A673 (cell line): ENCODE measurements around the gene CDK8. TPM values are rescaled to one million over a fixed set of nuclear protein-coding genes. Genes with fewer than 3 reads are reported as not detected.

Experiments
- BruUV-seq: library from RNA; stranded (reverse); fragments of 400-500 nt; replicated peaks from 2 replicates; lab custom pipeline; 2021; lab: Mats Ljungman, UMichigan
- CTCF ChIA-PET: fragments of 300-600 bp; sonication (Branson Sonifier 250); formaldehyde crosslinking; loops from one replicate; lab custom pipeline; 2022; ENCODE audit warnings: antibody characterized with exemption; lab: Charles Lee
- POLR2A ChIA-PET: fragments of 300-600 bp; sonication (Branson Sonifier 250); formaldehyde crosslinking; loops from one replicate; lab custom pipeline; 2022; ENCODE audit warnings: antibody characterized with exemption; ENCODE audit not compliant: low non-redundant PET; lab: Charles Lee
- DNase-seq: peaks from one replicate; pipeline ENCODE4 v3.0.0-alpha.2; 2015; ENCODE audit warnings: low spot score
- H3K27ac ChIP-seq: fragments of 200-600 bp; sonication (generic); 2 replicates; pipeline ENCODE4 v1.5.1; 2016; ENCODE audit warnings: mixed run types, low read depth, mild to moderate bottlenecking, mixed read lengths, antibody characterized with exemption, low read length; ENCODE audit not compliant: poor library complexity, severe bottlenecking
- H3K27me3 ChIP-seq: fragments of 200-600 bp; sonication (generic); replicated peaks from 2 replicates; pipeline ENCODE4 v1.6.1; 2017; ENCODE audit warnings: mixed run types, low read depth, mild to moderate bottlenecking, mixed read lengths, antibody characterized with exemption, low read length; ENCODE audit not compliant: insufficient read depth, poor library complexity
- H3K36me3 ChIP-seq: fragments of 200-600 bp; sonication (generic); 2 replicates; pipeline ENCODE4 v1.6.1; 2016; ENCODE audit warnings: mixed run types, mild to moderate bottlenecking, mixed read lengths, antibody characterized with exemption, low read length; ENCODE audit not compliant: insufficient read depth, poor library complexity, severe bottlenecking
- H3K4me1 ChIP-seq: fragments of 200-600 bp; sonication (generic); 2 replicates; pipeline ENCODE4 v1.6.1; 2017; ENCODE audit warnings: mixed run types, mild to moderate bottlenecking, mixed read lengths, antibody characterized with exemption, low read length; ENCODE audit not compliant: insufficient read depth, poor library complexity, severe bottlenecking
- H3K4me3 ChIP-seq: fragments of 200-600 bp; sonication (generic); 2 replicates; pipeline ENCODE4 v1.5.1; 2016; ENCODE audit warnings: low read depth, mixed run types, mild to moderate bottlenecking, mixed read lengths, low read length; ENCODE audit not compliant: poor library complexity, severe bottlenecking
- H3K9me3 ChIP-seq: fragments of 200-600 bp; sonication (generic); 2 replicates; pipeline ENCODE4 v1.6.1; 2016; ENCODE audit warnings: mixed run types, low read depth, mild to moderate bottlenecking, mixed read lengths, antibody characterized with exemption, low read length; ENCODE audit not compliant: poor library complexity, severe bottlenecking
- EZH2 ChIP-seq: fragments of 200-600 bp; sonication (generic); IDR thresholded peaks from 2 replicates; pipeline ENCODE4 v1.6.1; 2017; ENCODE audit warnings: borderline replicate concordance, low read depth, mild to moderate bottlenecking, mixed read lengths, antibody characterized with exemption, low read length; ENCODE audit not compliant: poor library complexity, severe bottlenecking
- intact Hi-C: fragments of 100-400 bp; cut with micrococcal nuclease; formaldehyde crosslinking; loops from one replicate; pipeline ENCODE4 v1.10.0; 2022; ENCODE audit not compliant: unreplicated experiment
- total RNA-seq: library from RNA; stranded (reverse); gene quantifications from 2 replicates; pipeline ENCODE4 v1.2.3, GENCODE V29; 2021
- TF ChIP-seq, protein P1 (sequence below): fragments of 300-800, 200-600 bp; sonication (generic); conservative IDR thresholded peaks from 2 replicates; pipeline ENCODE4 v1.5.1; 2017; ENCODE audit warnings: low read depth, mild to moderate bottlenecking, antibody characterized with exemption, low read length, moderate library complexity, mixed read lengths

CDK8 gene
- total RNA-seq, 1 experiment from 2014 or later, result 23.1 TPM

DNA sequence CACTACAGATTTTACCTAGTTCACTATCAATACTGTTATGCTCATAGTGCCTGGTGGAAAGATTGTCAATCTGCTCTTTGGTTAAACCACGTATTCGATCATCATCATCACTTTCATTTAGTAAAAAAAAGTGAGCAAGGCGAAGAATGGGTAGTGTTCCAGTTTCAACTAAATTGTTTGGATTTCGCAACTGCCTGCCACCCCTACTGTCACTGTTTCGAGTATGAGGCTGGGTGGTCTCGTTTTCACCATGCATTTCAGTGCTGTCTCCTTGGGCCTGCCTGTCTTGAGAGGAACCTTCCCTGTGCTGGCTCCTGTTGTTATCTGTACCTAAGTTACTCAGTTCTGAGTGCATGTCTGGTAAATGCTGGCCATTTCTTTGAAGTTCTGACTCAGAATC, 39.9 kb upstream of the CDK8 start:
- H3K36me3 ChIP-seq, result peaks cover 72% of the 10 kb centered on the region
- intact Hi-C loops, result no loop called here
- H3K4me3 ChIP-seq, result no peak overlapping the region
- DNase-seq, result no peak
- no peak overlapping the region for H3K27ac ChIP-seq
- no peaks in the 10 kb centered on the region for H3K27me3 ChIP-seq
- BruUV-seq, result no TSS peak
- H3K9me3 ChIP-seq, result no peaks in the 10 kb centered on the region
- ChIA-PET CTCF (no interaction called here), POLR2A (no interaction called here)
- no peaks in the 10 kb centered on the region for H3K4me1 ChIP-seq
- TF ChIP-seq, protein P1, sequence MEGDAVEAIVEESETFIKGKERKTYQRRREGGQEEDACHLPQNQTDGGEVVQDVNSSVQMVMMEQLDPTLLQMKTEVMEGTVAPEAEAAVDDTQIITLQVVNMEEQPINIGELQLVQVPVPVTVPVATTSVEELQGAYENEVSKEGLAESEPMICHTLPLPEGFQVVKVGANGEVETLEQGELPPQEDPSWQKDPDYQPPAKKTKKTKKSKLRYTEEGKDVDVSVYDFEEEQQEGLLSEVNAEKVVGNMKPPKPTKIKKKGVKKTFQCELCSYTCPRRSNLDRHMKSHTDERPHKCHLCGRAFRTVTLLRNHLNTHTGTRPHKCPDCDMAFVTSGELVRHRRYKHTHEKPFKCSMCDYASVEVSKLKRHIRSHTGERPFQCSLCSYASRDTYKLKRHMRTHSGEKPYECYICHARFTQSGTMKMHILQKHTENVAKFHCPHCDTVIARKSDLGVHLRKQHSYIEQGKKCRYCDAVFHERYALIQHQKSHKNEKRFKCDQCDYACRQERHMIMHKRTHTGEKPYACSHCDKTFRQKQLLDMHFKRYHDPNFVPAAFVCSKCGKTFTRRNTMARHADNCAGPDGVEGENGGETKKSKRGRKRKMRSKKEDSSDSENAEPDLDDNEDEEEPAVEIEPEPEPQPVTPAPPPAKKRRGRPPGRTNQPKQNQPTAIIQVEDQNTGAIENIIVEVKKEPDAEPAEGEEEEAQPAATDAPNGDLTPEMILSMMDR, result no peak
- no peak for TF ChIP-seq EZH2

DNA sequence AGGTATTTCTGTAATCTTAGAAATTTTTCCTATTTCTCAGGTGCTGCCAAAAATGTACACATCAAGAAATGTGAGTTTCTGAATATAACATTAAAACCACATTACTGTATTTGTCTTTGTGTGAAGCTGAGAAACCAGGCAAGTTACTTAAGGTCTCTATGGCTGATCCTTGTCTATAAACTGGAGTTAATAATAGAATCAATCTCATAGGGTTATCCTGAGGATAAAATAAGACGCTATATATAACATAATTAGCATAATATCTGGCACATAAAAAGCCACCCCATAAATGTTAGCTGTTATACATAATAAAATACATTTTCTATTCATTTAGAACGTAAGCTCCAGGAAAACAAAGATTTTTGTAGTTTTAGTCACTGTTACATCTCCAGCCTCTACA, 37.9 kb upstream of the CDK8 start:
- H3K9me3 ChIP-seq, result no peaks in the 10 kb centered on the region
- ChIA-PET POLR2A (interaction anchor here (0.6 kb wide), 1 partner anchor 780 kb away, joined by 7 read pairs; no protein-coding TSS in a partner anchor), CTCF (no interaction called here)
- intact Hi-C loops, result no loop called here
- H3K4me3 ChIP-seq, result no peak overlapping the region
- H3K27ac ChIP-seq, result no peak overlapping the region
- peaks cover 12% of the 10 kb centered on the region for H3K4me1 ChIP-seq
- H3K27me3 ChIP-seq, result no peaks in the 10 kb centered on the region
- TF ChIP-seq, protein P1, result no peak
- no peak for TF ChIP-seq EZH2
- peaks cover 85% of the 10 kb centered on the region for H3K36me3 ChIP-seq
- no TSS peak for BruUV-seq
- no peak for DNase-seq

DNA sequence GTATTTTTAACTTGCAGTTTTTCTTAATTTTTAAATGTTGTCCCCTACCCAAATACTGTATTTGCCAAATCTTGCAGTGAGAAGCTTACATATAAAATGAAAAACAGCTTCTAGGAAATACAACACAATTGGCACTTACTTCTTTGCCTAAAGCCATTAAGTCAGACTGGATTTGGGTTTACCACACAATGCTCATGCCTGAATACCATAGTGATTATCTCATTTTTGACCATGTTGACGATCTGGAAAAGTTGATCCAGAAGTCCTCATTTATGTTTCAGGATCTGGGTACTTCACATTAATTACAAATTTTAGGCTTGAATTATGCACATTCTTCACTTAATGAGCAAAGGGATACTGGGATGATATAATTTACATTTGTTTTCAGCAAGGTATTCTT, 34.2 kb upstream of the CDK8 start:
- Histone ChIP-seq H3K27me3 (no peaks in the 10 kb centered on the region), H3K9me3 (no peaks in the 10 kb centered on the region), H3K4me1 (peaks cover 12% of the 10 kb centered on the region), H3K27ac (no peak overlapping the region), H3K4me3 (no peak overlapping the region), H3K36me3 (peaks cover 55% of the 10 kb centered on the region)
- intact Hi-C loops, result no loop called here
- no peak for DNase-seq
- no TSS peak for BruUV-seq
- CTCF ChIA-PET, result no interaction called here
- POLR2A ChIA-PET, result no interaction called here
- no peak for TF ChIP-seq EZH2
- TF ChIP-seq, protein P1, result no peak
